ENCODE data around the gene GALNT10. TPM values are rescaled to one million over a fixed set of nuclear protein-coding genes. Genes with fewer than 3 reads are reported as not detected.
A peak's percentile ranks its signal among the peaks of the same experiment; 100 is the strongest.

The GALNT10 gene
- total and polyA plus RNA-seq, 2 of the 8 experiments (the other 6 are each of a cell fraction or from before 2014, with no cell fraction given): 4.6 to 15.5 TPM

DNA sequence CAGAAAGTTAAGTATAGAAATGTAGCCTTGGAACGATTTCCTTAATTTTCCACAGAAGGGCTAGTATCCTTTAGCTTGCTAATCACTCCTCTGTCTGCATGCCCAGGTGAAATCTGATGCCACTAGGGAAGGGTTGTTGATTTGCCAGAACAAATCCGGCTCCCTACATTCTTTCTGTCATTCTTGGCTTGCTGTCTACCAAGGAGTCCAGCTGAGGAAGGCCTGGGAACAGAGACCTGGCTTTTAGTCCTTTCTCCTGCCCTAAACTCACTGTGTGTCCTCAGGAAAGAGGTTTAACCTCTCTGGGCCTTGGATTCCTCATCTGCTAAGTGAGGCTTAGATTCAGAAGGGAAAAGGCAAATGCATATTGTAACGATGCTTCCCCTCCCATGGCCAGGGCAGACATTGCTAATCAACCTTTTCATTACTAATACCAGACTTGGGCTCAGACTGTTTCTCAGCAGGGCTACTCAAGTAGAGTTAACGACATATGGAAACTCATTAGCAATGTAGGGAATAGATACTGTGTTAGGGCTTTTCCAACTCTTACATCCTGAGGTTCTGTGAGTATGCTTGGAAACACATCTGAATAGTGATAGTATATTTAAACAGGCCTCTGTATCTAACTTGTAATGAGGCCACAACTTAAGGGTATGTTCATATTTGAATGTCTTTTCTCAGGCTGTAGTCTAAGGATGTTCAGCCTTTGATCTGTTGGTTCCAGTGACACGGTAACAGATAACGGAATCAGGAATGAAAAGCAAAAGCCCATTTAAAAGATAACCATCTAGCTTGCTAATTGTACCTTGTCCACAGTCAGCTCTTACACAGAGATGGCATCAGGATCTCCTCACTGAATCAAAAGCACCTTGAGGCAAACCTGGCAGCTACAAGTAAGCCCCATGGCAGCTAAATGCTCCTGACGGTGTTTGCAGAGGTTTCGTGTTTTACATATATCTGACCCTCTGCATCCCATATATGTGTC, 4.1 kb downstream of the GALNT10 start:
- H3K4me1 ChIP-seq (replicated peaks in 1 of 4; ENCODE audit: control insufficient read depth in 3 of 4, insufficient read depth in 4 of 4, low read length in 3 of 4): peaks cover 1 to 19% (median 12%) of the 10 kb centered on the region in 4 experiments; a peak in 4 of 7 replicates
- CTCF ChIA-PET (ENCODE audit: partially characterized antibody): interaction anchor here (0.7 to 6.7 kb wide), 7 partner anchors 15 to 229 kb away, joined by 3 to 48 read pairs (median 4); no protein-coding TSS in a partner anchor
- TF ChIP-seq MAFK (IDR thresholded peaks at IDR 0.05; ENCODE audit: low read depth, low read length) (no peak), POLR2AphosphoS5 (IDR thresholded peaks at IDR 0.05; ENCODE audit: low read depth, low read length) (no peak), RBBP5 (IDR thresholded peaks at IDR 0.05; ENCODE audit: borderline replicate concordance, low read depth, low read length) (no peak), TEAD4 (IDR thresholded peaks at IDR 0.05; ENCODE audit: low read depth, low read length) (0 out of 2 replicates have a peak, but pooled peaks have one; percentile 50), SAP30 (IDR thresholded peaks at IDR 0.05; ENCODE audit: insufficient read depth, insufficient replicate concordance, low read length) (no peak), BCL11A (IDR thresholded peaks at IDR 0.05; ENCODE audit: low read depth in 2 of 2, low read length in 2 of 2) (no peak), SP4 (IDR thresholded peaks at IDR 0.05; ENCODE audit: low read length) (no peak), NRF1 (IDR thresholded peaks at IDR 0.05; ENCODE audit: low read depth, low read length) (no peak), ASH2L (IDR thresholded peaks at IDR 0.05; ENCODE audit: low read length) (no peak), TAF7 (optimal IDR thresholded peaks at IDR 0.05; ENCODE audit: borderline replicate concordance, low read depth, low read length) (no peak), SIRT6 (IDR thresholded peaks at IDR 0.05; ENCODE audit: low read length) (no peak), CEBPB (IDR thresholded peaks at IDR 0.05; ENCODE audit: low read depth, low read length) (no peak)

More for the DNA sequence above, 4.1 kb downstream of the GALNT10 start:
- no peak overlapping the region for H3K27ac ChIP-seq (ENCODE audit: low read depth, low read length)
- no peak overlapping the region for H3K14ac ChIP-seq (ENCODE audit: insufficient read length)
- H2BK120ac ChIP-seq (replicated peaks; ENCODE audit: low read depth, low read length): no peak overlapping the region
- H3K79me1 ChIP-seq (ENCODE audit: low read depth, low read length): no peaks in the 10 kb centered on the region
- no peaks in the 10 kb centered on the region for H3K9me3 ChIP-seq (ENCODE audit: insufficient read depth in 2 of 2, low read depth in 1 of 2, low read length in 1 of 2)
- no peak overlapping the region for H3K9ac ChIP-seq (replicated peaks in 1 of 4; ENCODE audit: extremely low read depth in 1 of 4, low read depth in 3 of 4, low read length in 3 of 4)
- no peak overlapping the region for H2AFZ ChIP-seq (ENCODE audit: low read length)
- H4K91ac ChIP-seq (replicated peaks; ENCODE audit: insufficient read length, low read length): no peak overlapping the region
- H2BK12ac ChIP-seq (ENCODE audit: low read depth, low read length): peak overlapping the region; percentile 11; the same call in 1 of the 2 replicates
- H4K5ac ChIP-seq (ENCODE audit: insufficient read length, low read depth, low read length): no peak overlapping the region
- H3K23ac ChIP-seq (ENCODE audit: insufficient read length): no peak overlapping the region
- no peak overlapping the region for H2BK15ac ChIP-seq (ENCODE audit: low read length)
- no peak for DNase-seq (ENCODE audit: low read depth in 1 of 2, low spot score in 2 of 2)
- no peak overlapping the region for H3K18ac ChIP-seq (ENCODE audit: extremely low read depth, low read length)
- H3K79me2 ChIP-seq (ENCODE audit: control insufficient read depth in 1 of 2, insufficient read depth in 2 of 2, low read length in 2 of 2): peaks cover 0 to 2% of the 10 kb centered on the region in 2 experiments; a peak in 1 of 4 replicates
- H3K56ac ChIP-seq (replicated peaks; ENCODE audit: insufficient read length, low read depth, low read length): no peak overlapping the region
- H2BK5ac ChIP-seq (ENCODE audit: low read depth, low read length): no peak overlapping the region
- no peak overlapping the region for H2AK5ac ChIP-seq (ENCODE audit: low read depth, low read length)
- H2BK20ac ChIP-seq (ENCODE audit: low read length): no peak overlapping the region
- peak overlapping the region; percentile 5 to 20; a peak in 3 of 4 replicates for H3K4me2 ChIP-seq (ENCODE audit: insufficient read depth in 1 of 2, low read depth in 2 of 2, low read length in 2 of 2)
- peak; percentile 79 for FAIRE-seq
- 60% methylated on average over 8 of the region's 8 CpGs; no CpG with 5 or more reads in 1 of the 2 experiments for WGBS, 2 experiments (ENCODE audit: extremely low coverage in 1 of 2, insufficient coverage in 1 of 2, insufficient read length in 1 of 2, insufficient replicate concordance in 2 of 2, low coverage in 1 of 2, low lambda C conversion rate in 2 of 2, missing lambda C conversion rate in 1 of 2)
- H3K36me3 ChIP-seq (ENCODE audit: control insufficient read depth in 2 of 4, insufficient read depth in 4 of 4, low read length in 3 of 4): no peaks in the 10 kb centered on the region
- H4K8ac ChIP-seq (ENCODE audit: extremely low read depth, insufficient read depth, low read length): no peak overlapping the region
- no peak overlapping the region for H3K4ac ChIP-seq (replicated peaks; ENCODE audit: insufficient read length, low read depth, low read length)
- H3K27me3 ChIP-seq (replicated peaks in 1 of 4; ENCODE audit: control insufficient read depth in 3 of 4, extremely low read depth in 1 of 4, insufficient read depth in 3 of 4, low read length in 3 of 4): peaks cover 1 to 25% (median 20%) of the 10 kb centered on the region in 4 experiments
- no peak overlapping the region for H3K4me3 ChIP-seq (ENCODE audit: extremely low read depth in 1 of 4, insufficient read depth in 2 of 4, low read depth in 3 of 4, low read length in 4 of 4)
- H3K23me2 ChIP-seq (ENCODE audit: low read depth, low read length): peaks cover 10% of the 10 kb centered on the region; the same call in 1 of the 2 replicates
- POLR2A ChIA-PET (ENCODE audit: partially characterized antibody): interaction anchor here (2.4 kb wide), 1 partner anchor 10 kb away, joined by 8 read pairs; no protein-coding TSS in a partner anchor
- peaks cover 3 to 4% of the 10 kb centered on the region in 2 experiments for H4K20me1 ChIP-seq (replicated peaks in 1 of 2; ENCODE audit: control insufficient read depth in 1 of 2, insufficient read depth in 2 of 2, low read length in 2 of 2)
